HuH-7.5 (cell line): ENCODE results near the gene INTS1.

Experiments used
- DNase-seq: peaks from one replicate; pipeline ENCODE4 v3.0.0; 2011; ENCODE audit warnings: low spot score

The INTS1 gene

DNA sequence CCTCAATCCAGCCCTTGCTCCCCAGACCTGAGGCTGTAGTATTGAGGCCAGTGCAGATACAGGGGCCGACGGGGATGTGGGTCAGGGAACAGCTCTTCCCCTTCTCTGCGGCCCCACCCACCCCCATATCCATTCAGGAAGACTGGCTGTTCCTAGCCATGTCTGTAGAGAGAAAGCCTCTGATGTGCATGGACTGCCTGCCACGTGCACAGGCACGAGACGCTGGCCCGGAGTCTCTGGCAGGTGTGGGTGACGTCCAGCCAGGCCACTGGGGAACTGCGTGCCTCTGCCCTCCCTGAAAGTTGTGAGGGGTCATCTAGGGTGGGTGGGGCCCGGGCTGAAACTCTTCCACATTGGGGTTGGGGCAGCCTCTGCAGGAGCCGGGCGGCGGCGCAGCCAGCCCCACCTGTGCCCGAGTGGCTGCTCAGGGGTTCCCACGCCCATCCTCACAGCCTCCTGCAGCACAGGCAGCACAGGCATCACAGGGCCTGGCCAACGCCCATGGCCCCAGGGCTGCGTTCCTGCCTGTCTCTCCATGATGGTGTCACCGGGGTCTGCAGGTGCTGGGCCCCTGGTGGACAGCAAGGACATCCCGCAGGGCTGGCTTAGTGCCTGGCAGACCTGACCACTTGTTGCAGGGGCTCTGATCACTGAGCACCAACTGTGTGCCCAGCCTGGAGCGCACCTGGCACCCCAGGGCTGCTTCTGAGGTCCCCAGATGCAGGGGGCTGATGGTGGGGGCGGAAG, 72.4 kb downstream of the INTS1 start:
- DNase-seq = no peak

DNA sequence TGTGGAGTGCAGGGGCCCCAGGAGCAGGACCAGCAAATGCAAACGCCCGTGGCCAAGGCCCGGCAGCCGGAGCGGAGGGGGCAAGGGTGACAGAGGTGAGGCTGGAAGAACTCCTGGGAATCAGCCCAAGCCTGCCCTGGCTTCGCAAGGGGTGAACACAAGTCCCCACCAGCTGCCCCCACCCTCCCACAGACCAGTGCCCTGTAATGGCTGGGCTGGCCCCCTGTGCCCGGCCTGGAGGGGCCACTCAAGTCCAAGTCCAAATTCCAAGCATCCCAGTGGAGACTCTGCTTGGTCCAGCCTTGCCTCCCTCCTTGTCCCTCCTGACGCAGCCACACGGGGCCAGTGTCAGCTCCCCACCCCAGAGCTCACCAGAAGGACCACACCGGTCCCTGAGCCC, 73.0 kb downstream of the INTS1 start:
- no peak for DNase-seq

DNA sequence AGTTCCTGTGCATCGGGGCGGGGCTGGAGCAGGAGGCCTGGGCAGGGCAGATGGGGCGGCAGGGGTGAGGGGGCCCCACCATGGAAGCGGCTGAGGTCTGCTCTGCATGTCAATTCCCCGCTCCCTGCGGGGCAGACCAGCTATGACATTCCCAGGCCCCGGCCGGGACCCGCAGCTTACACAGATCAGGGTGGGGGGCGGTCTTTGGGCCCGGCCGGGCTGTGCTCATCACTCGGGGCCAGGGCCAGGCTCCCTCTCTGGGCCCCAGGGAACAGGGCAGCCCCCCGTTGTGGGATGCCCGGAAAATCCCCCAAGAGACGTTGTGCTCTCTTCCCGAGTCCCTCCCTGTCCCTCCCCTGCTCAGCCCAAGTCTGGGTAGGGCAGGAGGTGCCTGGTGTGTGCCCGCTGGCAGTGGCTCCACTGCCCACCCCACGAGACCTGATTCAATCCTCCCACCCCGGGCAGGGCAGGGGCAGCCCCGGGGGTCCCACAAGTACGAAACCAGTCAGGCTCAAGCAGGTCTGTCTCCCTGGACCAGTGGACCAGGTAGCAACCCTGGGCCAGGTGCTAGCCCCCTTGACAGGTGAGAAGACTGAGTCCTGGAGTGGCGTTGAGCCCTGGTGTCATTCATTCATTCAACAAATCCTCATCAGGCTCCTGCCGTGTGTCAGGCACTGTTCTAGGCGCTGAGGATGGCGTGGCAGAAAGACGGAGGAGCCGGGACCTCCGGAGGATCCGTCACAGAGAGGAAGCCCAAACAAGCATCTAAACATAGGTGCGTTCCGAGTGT, 73.9 kb downstream of the INTS1 start:
- DNase-seq = no peak

DNA sequence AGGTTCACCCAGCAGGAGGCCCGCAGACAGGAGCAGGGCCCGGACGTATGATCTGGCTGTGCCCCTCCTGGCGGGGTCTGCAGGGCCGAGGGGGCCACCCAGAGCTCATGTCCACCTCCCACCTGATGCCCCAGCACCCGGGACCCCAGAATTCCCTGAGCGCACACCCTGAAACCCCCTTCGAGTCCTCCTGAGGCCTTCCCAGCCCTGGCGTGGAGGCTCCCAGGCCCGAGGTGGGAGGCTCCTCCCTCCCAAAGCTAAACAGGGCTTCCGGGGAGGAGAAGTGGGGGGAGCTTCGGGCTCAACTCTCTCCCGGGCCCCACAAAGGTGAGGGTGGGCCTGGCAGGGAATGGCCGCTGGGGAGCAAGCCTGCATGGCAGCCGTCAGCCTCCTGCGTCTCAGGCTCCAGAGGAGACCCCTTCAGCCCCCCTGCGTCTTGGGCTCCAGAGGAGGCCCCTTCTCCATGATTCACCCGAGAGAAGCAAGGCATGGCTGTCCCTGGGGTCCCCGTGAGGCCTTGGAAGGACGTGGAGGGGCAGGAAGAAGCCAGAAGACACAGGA, 75.2 kb downstream of the INTS1 start:
- no peak for DNase-seq

DNA sequence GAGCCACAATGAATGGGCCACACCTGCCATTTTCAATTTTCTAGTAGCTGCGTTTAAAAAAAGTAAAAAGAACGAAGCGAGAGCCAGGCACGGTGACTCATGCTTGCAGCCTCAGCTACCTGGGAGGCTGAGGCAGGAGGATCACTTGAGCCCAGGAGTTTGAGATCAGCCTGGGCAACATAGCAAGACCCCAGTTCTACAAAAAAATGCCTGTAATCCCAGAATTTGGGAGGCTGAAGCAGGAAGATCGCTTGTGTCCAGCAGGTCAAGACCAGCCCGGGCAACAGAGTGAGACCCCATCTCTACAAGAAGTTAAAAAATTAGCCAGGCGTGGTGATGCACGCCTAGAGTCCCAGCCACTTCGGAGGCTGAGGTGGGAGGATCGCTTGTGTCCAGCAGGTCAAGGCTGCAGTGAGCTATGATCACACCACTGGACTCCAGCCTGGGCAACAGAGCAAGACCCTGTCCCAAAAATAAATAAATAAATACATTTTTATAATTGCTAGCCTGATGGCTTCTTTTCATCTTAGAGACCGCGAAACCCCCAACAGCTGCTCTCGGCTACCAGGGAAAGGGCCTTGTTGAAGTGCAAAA, 77.0 kb downstream of the INTS1 start:
- DNase-seq = no peak

DNA sequence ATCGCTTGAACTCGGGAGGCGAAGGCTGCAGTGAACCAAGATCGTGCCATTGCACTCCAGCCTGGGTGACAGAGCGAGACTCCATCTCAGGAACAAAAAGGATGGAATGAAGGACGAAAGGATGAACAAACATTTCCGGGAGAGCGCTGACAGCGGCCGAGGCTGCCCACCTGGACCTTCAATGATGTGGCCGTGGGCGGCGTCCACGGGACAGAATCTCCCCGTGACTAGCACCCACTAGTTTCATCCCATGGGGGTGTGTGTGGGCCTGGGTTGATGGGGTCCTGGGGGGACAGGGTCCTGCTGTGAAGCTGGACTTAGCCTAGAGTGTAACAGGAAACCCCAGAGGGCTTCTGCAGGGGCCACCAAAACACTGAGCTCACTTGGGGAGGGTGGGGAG, 77.7 kb downstream of the INTS1 start:
- DNase-seq = no peak

DNA sequence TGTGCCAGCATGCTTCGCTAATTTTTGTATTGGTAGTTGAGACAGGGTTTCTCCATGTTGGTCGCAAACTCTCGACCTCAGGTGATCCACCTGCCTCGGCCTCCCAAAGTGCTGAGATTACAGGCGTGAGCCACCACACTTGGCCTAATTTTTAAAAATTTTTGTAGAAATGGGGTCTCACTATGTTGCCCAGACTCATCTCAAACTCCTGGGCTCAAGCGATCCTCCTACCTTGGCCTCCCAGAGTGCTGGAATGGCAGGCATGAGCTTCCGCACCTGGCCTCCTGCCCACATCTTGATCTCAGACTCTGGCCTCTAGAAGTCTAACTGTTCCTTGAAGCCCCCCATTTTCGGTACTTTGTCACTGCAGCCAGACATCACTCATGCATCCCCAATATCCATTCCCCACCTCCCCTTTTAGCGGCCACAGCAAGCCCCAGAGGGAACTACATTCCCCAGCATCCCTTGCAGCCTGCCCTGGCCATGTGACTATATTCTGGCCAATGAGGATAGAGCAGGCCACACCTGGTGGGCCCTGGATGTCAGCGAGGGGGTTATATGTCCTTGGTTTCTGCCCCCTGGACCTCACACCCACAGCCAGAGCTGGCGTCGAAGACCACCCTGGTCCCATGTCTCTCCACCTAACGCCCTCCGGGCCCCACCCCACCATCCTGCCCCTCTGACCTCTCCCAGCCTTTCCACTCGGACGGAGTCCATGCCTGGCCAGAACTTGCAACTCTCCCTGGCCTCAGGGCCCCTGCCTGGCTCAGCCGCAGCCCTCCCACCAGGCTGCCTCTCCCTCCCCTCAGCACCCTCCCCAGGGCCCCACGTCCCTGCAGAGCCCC, 78.7 kb downstream of the INTS1 start:
- DNase-seq = peak; percentile 72

DNA sequence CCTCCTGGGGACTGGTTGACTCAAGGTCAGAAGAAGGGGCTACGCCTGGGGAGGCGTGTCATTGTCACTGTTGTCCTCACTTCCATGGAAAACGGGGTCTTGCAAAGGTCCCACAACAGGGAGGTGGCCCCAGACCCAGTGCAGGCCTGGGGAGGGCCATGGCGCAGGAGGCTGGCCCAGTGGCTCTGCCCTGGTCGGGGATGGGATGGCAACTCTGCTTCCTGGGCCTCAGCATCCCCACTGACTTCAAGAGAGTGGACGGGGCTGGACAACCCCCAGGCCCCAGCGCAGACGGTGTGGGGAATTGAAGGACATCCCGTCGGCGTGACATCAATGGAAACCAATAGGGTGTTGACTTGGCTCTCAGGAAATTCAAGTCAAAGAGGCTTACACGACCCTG, 80.1 kb downstream of the INTS1 start:
- no peak for DNase-seq

DNA sequence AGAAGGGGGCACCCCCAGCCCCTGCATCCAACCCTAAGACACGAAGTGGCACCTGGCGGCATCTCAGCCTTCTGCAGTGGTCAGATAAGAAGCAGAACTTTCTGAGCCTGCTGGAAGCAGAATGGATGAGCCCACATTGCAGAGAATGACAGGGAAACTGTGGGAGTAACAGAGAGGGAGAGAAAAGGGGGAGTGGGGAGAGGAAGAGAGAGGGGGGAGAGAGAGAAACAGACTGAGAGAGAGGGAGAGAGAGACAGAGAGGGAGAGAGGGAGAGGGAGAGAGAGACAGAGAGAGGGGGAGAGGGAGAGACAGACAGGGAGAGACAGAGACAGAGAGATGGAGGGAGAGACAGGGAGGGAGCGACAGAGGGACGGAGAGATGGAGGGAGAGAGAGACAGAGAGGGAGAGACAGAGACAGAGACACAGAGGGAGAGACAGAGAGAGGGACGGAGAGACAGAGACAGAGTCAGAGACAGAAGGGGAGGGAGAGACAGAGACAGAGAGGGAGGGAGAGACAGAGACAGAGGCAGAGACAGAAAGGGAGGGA, 80.9 kb downstream of the INTS1 start:
- no peak for DNase-seq

DNA sequence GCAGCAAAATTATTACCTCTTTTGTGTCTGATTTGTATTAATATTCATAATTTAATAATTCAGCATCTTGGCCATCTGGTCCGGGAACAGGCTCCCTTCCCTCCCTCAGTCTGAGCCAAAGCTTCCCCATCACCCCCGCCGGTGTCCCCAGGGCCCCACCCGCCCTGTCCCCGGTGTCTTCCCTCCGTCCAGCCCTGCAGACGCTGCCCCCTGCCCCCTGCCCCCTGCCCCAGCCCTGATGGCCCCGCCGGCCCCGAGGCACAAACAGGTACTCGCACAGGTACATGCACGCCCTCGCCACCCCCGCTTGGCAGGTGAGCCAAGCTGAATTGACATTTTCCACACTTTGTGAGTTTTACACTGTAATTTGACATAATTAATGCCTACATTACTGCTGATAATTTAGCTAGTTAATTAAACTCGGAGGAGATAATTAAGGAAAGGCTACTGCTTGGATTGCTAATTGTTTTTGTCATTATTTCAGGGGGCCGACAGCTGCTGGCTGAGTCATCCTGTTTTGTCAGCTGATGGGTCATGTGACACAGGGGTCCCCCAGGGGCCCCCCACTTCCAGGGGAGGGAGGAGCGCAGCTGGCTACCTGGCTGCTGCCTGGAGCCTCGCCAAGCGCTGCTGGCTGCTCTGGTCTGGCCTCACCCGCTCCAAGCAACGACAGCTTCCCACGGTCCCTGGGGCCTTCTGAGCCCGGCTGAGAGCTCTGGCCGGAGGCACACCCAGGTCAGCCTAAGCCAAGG, 81.5 kb downstream of the INTS1 start:
- DNase-seq = no peak

DNA sequence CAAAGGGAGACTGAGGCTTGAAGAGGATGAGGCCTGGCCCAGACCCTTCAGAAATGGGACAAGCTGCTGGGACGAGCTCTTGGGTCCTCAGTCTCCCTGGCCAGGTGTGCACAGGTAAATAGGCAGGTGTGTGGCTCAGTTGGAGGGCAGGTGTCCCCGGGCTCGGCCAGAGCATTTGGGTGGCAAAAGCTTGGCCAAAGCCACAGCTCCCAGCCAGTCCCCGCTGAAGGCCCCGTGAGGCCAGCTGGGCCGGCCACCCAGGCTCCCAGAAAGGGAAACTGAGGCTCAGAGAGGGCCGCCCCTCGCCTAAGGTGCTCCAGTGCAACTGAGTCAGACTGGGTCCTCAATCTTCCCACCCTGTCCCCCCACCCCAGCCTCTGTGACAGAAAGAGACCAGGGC, 82.2 kb downstream of the INTS1 start:
- DNase-seq = no peak

DNA sequence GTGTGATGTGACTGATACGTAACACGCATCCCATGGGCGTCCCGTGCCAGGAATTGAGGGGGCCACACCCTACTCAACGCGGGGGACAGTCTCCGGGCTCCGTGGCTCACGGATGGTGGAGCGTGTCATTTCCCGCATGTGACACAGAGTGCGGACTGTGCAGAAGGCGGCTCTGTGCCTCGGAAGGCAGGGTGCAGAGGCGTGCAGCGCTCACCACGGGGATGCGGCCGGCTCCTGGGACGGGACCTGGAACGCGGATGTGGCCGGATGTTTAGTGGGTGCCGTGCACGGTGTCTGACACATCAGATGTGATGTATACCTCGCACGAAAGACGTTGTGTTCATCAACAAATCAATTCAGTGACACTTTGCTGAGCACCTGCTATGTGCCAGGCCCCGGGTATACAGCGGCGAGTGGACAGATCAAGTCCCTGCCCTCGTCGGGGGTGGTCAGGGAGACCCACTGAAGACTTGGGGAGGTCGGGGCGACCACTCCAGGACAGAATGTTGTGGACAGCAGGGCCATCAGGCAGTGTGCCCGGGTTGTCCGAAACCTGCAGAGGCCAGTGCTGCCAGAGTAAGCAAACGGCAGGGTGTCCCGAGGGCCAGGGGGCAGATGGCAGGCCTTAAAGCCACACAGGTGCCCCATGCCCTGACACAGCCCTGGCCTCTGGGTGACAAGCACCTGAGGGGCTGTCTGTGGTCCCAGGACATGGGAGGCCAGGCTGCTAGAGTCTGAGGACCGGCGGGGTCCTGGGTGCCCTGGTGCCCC, 83.0 kb downstream of the INTS1 start:
- no peak for DNase-seq
